ENCODE measurements around the gene SHROOM3.

DNA sequence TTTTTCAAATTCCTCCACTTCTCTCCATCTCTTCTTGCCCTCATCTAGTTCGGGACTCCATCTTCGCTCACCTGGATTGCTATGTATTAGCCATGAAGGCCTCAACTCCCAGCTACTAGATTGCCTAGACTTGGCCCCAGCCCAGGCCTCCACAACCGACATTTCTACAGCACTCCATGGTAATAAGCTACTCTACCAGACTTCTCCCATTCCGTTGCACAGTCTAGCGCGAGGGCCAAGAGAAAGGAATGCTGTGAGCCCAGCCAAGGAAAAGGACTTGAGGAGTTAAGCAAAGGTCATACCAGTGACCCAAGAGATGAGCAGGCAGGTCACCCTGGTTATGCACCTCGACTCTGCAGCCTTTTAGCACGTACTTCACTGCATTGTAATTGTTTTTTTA, 387.3 kb downstream of the SHROOM3 start:
- TF ChIP-seq, protein P1, sequence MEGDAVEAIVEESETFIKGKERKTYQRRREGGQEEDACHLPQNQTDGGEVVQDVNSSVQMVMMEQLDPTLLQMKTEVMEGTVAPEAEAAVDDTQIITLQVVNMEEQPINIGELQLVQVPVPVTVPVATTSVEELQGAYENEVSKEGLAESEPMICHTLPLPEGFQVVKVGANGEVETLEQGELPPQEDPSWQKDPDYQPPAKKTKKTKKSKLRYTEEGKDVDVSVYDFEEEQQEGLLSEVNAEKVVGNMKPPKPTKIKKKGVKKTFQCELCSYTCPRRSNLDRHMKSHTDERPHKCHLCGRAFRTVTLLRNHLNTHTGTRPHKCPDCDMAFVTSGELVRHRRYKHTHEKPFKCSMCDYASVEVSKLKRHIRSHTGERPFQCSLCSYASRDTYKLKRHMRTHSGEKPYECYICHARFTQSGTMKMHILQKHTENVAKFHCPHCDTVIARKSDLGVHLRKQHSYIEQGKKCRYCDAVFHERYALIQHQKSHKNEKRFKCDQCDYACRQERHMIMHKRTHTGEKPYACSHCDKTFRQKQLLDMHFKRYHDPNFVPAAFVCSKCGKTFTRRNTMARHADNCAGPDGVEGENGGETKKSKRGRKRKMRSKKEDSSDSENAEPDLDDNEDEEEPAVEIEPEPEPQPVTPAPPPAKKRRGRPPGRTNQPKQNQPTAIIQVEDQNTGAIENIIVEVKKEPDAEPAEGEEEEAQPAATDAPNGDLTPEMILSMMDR (conservative IDR thresholded peaks at IDR 0.05 in 1 of 2, IDR thresholded peaks at IDR 0.05 in 1 of 2; ENCODE audit: extremely low read depth in 1 of 2, insufficient read depth in 1 of 2, low read depth in 1 of 2, low read length in 2 of 2): no peak
- TF ChIP-seq EZH2 (IDR thresholded peaks at IDR 0.05; ENCODE audit: borderline replicate concordance, low read length): no peak

All from mammary epithelial cell (primary cell).